Ureter (tissue), 1 donor: ENCODE data around the gene DAP. TPM values are rescaled to one million over a fixed set of nuclear protein-coding genes. Genes with fewer than 3 reads are reported as not detected.
"Not testable (repeated sequence)": the region's sequence is repeated elsewhere in the genome, so short reads cannot be mapped to it uniquely, and the experiment has no call there.

Source experiments
- DNase-seq: peaks from one replicate; pipeline ENCODE4 v3.0.0-alpha.2; 2020; ENCODE audit warnings: low spot score
- total RNA-seq: library from RNA; stranded (reverse); gene quantifications from one replicate; pipeline ENCODE4 v1.2.4, GENCODE V29; 2023
- donor health status: DM: yes; HTN: yes; CAD: no.

The DAP gene
- total RNA-seq, 1 donor from 2014 or later: 209 TPM

DNA sequence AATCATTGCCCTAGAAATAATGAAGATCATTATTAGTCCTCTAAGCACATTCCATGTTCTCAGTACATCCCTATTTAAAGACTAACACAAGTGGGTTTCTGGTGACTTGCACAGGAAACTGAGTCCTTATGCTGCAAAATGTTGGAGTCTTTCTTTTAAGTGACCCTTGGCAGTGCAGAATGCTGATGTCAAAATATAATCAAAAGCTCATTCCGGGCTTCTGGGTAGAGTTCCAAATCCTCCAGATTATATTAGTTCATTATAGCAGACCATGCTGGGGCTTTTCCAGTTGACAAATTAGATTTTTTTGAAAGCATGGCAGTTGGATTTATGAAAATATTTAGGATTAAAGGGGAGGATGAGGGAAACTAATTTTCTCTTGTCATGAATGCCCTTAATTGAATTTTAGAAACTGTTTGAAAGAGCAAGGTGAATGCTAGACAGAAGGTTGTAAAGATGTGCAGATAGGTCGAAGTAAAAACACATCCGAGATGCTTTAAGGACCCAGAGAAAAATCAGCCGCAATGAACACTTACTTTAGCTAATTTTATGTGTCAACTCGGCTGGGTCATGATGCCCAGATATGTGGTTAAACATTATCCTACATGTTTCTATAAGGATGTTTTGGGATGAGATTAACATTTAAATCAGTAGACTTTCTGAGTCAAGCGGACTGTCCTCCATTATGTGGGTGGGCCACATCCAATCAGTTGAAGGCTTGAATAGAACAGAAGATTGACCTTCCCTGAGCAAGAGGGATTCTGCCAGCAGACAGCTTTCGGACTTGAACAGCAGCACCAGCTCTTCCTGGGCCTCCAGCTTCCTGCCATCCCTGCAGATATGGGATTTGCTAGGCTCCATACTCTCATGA is 88.7 kb downstream of the DAP start:
- no peak for DNase-seq

DNA sequence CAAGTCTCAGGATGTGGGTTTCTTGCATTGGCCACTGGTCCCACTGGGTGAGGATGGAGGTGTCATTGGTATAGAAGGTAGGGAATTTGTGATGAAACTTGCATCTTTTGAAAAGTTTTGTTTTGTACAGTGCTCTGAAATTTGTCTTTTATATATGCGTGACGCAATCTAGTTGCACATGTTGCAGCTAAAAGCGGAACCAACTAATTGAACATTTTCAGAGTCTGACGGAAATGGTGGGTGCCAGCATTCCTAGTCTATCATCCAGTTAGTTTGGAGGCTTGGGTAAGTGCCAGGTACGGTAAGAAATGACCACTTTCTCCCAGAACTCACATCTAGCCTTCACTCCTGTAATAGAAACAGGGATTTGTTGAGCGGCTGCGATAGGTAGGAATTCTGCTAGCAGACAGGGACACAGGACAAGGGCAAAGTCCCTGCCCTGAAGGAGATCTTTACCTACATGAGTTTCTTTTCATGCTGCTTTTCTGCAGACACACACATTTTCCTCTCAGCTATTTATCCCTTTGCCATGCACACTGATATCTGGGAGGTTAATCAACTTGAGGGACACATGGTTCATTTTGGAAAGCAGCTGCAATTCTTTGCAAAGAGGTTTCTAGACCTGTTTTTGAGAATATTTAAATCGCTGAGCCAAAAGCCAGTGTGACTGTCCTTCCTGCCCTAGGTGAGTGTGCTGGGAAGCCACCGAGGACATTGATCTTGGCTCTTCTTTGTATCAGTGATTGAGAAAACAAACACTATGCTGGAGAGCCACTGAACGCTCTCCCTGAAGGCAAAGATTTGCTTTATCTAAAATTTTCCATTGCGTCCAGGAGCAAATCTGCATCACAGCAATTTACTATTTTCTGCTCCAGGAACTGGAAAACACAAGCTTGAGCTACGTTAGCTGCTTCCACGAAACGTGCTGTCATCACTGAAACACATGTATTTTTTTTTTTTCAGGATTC is 89.7 kb downstream of the DAP start:
- DNase-seq: no peak

DNA sequence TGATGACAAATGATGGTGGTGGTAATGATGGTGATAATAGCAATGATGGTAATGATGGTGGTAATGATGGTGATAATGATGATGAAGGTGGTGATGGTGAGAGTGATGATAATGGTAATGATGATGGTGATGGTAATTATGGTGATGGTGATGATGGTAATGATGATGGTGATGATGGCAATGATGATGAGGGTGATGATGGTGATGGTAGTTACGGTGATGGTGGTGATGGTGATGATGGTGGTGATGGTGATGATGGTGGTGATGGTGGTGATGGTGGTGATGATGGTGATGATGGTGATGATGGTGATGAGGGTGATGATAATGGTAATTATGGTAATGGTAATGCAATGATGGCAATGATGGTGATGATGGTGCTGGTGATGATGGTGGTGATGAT is 91.1 kb downstream of the DAP start:
- no peak for DNase-seq

DNA sequence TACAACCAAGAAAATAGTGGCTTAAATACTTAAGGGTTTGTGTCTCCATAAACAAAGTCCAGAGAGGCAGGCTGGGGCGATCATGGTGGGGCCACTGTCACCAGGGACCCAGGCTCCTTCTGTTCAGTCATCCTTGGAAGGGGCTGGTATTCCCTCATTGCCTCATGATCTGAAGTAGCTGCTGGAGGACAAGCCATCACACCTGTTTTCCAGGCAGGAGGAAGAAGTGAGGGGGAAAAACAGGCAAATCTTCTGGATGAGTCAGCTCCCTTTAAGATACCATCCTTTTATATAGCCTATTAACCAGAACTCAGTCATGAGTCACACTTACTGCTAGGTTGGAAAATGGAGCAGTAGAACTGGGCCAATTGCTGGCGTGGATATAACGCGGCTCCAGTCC is 92.3 kb downstream of the DAP start:
- DNase-seq: no peak

DNA sequence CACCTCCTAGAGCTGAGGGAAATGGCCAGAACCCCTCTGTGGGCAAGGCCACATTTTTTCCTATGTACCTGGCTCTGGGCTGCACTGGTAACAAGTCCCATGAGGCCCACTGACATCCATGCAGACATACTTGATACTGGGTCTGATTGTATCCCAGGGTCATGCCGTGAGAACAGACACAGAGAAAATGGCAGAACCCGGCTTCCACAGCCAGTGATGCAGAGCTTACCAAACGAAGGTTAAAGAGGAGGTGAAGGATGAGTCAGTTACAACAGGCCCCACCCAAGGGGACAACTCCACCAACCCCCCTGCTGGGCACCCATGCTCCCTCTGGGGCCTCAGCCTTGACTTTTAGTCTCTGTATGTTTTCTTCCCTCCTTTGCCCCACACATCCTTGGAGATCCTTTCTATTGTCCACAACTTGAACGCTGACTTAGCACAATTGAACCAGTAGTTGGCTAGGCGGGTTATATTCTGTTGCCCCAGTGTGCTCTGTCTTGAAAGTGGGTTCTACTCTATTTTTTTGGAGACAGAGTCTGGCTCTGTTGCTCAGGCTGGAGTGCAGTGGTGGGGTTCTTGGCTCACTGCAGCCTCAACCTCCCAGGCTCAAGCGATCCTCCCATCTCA is 93.5 kb downstream of the DAP start:
- DNase-seq: no peak

DNA sequence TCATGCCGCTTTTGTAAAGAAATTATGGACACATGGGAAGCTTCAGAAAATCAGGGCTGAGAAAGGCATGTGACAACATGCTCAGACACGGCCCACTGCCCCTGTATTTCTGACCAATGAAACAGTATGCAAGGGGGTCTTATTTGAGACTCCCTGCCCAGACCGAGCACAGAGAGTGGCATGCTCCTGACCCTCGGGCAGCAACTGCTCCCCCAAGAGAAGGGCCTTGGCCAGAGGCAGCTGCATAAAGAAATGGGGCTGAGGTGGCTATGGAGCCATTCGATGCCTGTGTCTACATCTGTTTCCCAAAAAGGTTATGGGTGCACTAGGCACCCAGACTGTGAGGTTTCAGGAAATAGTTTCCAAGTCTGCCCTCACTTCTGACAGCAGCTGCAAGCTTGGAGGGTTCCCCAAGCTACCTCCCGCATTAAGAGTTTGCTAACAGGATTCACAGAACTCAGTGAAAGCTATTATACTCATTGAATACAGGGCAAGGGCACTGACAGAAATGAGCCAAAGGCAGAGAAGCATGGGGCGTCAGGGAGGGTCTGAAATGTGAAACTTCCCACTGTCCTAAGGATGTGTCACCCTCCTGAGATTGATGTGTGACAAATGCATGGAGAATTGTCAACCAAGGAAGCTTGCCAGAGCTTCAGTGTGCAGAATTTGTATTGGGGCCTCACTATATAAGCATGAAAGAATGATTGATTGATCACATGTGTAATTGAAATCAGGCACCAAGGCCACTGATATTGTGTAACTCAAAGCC is 94.3 kb downstream of the DAP start:
- DNase-seq: no peak

DNA sequence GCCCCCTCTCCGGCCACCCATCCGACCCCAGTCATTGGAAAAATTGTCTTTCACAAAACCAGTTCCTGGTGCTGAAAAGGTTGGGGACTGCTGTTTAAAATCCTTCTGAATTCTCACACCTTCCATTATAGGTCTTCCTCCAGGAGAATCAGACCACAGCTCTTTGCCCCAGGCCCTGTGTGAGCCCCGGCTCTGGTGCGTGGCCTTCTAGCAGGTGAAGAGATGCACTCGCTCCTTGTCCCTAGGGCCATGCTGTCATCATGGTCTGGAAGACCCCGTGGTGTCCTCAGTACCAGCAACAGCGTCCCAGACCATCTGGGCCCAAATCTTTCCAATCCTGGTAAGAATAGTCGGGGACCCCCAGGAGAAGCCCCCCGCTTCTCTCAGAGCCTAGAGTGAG is 95.2 kb downstream of the DAP start:
- no peak for DNase-seq

DNA sequence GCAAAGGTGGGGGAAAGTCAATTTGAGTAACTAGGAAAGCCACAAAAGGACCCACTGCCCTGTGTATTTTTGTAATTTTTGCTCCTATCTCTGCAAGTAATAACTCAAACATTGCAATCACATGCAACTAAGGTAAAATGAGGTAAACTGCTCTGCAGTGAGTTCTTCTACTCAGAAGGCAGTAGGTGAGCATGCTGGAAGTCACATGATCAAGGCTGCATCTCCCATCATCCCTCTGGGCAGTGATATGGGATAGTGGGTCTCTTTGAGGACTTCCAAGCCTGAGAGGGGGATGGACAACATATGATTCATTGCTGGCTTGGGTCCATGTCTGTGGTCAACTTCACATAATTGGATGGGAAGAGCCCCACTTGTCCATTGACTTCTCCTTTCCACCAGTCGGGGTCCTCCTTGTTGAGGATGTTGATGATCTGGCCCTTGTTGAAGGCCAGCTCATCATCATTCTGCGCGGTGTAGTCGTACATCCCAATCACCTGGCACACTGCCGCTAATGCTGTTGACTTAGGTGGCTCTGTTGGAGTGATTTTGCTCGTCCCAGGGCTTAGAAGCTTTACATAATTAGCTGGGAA is 96.8 kb downstream of the DAP start:
- DNase-seq: not testable (repeated sequence)

DNA sequence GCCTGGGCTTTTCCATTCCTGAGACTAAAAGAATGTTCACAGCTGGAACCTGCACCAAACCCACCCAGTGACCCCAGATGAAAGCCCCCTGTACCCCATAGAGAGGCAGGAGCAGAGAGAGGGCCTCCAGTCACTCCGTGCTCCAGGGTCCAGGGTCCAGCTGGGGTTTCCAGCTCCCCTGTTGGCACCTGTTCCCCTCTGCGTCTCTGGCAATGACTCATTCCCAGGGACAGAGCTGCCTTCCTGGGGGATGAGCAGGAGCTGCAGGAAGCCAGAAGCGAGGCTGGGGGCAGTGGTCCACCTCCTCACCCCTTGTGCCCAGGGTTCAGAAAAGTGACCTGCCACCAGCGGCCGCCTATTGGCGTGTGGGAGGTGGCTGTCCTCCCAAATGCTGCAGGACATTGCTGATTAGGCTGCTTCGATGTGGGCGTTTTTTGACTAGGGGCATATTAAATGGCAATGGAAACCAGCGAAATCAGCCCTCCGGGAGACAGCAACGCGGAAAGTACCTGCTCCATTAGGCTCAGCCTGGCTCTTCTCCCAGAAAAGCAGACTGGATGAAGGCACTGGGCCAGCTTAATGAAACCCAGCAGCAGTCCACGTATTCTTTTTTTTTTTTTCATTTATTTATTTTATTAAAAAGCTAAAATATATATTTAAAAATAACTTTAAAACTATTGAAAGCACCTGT is 97.4 kb downstream of the DAP start:
- no peak for DNase-seq

DNA sequence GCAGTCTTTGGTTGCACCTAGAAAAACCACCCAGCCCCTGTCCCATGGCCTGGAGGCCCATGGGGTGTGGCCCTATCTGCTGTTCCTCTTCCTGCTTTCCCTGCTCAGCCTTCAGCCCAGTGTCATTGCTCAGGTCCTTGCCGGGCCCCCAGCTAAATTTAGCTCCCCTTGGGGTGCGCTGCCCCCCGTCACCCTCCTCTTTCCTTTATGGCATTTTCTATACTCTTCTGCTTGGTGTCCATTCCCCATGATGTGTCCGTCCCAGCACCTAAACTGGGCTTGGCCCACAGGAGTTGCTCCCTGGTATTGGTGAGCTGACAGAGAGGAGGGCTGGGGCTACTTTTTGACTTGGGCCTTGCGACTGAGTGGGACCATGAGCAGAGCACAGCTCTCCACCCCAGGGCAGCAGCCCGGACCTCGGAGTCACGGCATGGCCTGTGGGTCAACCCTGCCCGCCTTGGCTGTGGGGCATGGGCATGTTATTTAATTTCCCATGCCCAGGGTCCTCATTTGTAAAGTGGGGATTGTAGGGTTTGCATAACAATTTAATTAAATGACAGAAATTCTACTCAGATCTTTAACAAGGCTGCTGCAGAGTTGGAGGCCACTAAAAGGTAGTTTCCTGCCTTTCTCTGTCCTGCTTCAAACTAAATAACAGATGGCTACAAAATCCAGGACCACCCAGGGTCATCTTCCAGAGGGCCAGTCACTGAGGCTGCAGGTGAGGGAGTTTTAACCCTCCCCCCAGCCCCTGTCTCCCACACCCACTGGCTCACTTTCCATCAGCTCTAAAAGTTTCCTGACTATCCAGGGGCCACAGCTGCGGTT is 98.2 kb downstream of the DAP start:
- no peak for DNase-seq

DNA sequence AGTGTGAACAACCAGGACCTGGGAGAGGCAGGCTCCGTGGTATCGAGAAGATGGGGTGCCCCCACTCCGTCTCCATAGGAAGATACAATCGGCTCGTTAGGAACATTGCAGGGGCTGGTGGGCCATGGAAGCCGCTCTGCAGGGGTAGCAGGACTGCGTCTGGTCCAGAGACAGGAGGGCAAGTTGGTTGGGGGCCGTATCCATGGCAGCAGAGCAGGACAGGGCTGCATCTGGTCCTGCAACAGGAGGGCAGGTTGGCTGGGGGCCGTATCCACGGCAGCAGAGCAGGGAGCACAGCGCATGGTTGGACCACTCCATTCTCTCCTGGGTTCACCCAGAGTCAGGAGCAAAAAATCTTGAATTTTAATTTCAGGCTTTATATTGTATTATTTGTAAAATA is 99.0 kb downstream of the DAP start:
- DNase-seq: no peak

DNA sequence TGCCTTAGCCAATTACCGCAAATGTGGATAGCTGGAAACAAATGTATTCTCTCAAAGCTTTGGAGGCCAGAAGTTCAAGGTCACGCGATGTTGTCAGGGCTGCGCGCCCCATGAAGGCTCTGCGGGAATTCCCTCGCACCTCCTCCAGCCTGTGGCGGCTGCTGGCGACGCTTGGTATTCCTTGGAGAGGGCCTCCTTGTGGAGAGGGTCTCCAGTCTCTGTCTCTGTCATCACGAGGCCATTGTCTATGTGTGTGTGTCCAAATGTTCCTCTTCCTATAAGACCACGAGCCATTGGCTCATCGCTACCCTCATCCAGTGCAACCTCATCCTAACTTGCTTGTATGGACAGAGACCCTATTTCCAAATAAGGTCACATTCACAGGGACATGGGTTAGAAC is 99.6 kb downstream of the DAP start:
- no peak for DNase-seq

DNA sequence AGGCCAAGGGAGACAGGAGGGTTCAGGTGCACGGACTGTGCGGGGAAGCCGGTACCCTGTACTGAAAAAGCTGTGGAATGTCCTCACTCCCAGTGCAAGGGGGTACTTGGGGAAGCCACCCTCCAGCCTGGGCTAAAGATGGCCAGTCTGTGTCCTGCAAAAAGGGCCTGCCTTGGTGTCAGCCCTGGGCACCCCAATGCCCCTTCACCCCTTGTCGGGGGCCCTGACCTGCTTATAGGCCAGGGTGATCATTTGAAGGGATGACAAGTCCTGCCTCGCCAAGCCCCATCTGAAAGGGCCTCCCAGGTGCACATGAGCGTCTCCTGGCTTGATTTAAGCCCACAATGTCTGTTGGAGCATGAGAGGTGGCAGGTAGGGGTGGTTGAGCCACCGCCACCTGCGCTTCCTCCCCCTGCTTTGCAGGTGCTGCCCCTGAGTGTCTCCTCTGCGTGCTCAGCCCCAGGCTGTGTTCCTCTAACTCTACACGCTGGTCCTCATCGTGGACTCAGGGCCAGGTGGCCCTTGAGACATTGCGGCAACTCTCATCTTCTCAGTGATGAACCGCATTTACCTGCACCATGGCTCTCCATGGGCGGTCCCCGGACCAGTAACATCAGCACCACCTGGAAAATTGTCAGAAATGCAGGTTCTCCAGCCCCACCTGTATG is 100.2 kb downstream of the DAP start:
- DNase-seq: no peak

DNA sequence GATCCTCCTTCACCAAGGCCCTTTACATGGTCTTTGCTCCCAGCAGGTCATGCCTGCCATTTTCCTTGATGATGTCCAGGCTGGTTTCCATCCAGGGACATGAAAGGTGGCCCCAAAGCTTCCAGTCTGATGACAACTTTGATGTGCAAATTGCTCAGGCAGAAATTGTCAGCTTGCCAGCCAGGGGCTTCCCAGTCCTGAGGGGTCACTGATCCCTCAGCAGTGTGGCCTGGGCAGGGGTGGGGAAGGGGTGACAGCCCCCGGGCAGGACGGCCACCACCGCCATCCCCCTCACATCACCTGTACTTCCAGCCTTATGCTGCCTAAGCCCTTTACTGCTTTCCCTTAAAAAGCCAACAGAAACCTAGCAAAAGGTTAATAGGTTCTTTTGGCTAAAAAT is 100.9 kb downstream of the DAP start:
- no peak for DNase-seq

DNA sequence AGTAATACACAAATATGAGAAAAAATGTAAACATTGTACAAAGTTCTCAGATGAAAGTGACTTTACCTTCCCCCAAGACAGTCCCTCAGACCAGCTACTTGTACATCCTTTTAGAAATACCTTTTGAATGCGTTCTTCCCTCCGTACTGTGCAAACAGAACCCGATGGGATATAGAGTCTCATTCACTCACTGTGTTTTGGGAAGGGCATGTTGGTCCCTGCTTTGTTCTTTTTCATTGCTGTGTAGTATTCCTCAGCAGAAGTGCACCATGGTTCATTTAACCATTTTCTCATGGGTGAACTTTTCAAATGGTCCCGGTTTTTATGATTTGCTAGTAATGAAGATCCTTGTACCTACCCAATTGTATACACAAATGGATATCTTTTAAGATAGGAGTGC is 102.8 kb downstream of the DAP start:
- no peak for DNase-seq

DNA sequence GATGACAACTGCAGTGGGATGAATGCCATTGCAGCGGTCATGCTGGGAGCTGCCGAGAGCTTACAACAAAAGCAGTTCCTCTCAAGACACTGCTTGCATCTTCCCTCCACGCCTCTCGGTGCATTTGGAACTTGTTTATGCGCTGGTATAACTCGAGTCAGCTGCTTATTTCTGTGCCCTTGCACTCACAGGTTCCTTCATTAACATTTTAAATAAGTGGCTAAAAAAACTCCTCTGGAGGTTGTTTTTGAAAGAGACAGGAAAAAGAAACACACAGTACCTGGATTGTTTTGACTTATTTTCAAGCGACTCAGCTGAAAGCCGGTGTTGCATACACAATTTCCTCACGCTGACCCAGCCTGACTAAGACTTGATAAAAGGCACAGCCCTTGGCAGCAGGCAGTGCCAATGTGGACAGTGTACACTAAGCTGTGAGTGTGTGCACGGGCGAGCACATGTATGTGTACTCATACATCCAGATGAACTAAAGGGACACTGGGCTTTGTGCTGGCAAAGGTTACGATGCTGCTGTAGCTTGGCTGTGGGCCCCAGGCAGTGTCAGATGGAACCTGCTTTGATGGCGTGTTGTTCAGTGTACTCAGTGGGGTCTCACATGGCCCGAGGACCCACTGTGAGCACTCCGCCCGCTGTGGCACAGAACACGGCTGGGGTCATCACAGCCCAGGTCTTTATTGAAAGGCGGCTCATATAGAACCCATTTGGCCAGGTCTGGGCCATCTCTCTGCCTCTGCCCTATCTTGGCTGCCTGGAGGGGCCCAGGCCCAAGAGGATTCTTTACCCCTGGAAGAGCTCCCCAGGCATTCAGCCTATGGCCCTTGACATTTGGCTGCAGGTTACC is 104.8 kb downstream of the DAP start:
- DNase-seq: no peak

DNA sequence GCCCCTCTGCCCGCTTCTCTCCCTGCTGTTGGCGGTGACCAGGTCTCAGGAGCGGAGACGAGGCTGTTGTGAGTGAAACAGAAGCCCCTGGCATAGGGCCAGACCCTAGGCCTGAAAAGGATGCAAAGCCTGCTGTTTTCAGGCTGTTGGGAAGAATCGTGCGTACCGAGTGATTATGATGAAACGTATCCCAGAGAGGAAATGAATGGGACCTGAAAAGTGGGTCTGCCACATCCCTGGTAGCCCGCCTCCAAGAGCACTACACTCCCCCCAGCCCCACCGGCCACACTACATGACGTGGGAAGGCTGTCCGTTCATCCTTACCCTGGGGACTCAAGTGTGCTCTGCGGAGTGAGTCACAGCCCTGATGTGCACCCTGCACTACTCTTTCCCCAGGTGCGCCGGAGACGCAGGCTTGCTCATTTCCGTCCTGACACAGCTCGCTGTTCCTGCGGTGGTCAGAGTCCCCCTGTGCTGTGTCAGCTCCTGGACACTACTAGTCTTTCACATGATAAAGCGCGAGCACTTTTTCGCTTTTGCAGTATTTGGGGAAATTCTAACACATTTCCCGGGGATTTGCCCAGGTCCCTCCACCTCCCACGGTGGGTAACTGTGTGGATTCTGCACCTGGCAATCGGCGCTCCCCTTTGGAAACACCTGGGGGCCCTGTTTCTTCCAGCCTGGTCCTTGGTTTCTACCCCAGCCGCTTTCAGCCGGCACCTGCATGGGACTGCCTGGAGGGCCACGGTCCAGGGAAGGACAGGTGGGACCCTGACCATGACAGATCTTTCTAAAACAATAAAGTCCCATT is 105.7 kb downstream of the DAP start:
- no peak for DNase-seq
